ENCODE results near the gene FAM13A. TPM values are rescaled to one million over a fixed set of nuclear protein-coding genes. Genes with fewer than 3 reads are reported as not detected.

Gene FAM13A
- total and polyA plus RNA-seq, 2 experiments from 2014 or later, result 5.3 to 6.6 TPM

DNA sequence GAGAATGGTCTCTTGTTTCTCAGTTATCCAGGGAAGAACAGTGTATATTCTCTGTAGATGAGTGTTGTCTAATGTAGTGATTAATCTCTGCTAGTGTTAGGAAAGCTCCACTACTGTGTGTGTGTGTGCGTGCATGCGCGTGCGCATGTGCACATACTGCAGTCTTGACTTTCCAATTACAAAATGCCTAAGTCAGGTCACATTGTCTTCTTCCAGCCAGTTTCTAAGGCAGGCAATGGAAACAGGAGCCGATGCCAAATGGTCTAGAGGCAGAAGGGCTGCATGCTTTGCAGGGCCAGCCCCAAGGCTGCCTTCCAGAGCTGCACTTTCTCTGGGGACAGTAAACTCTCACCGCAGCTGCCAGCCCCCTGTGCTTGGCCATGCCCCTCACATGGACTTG lies 328.8 kb downstream of the FAM13A start:
- no peak overlapping the region for H3K4me3 ChIP-seq
- H3K79me2 ChIP-seq (ENCODE audit: insufficient read depth), result no peaks in the 10 kb centered on the region
- in situ Hi-C loops (cut with MboI), result no loop called here
- no peak overlapping the region for H2AFZ ChIP-seq
- DNase-seq, result no peak
- H3K9me3 ChIP-seq (ENCODE audit: low read depth), result no peaks in the 10 kb centered on the region
- TF ChIP-seq EZH2phosphoT487 (IDR thresholded peaks at IDR 0.05; ENCODE audit: insufficient read depth, low read depth) (no peak), EZH2 (IDR thresholded peaks at IDR 0.05; ENCODE audit: insufficient read depth, poor library complexity, severe bottlenecking) (no peak)
- peaks cover 24% of the 10 kb centered on the region; the same call in 1 of the 2 replicates for H3K36me3 ChIP-seq (ENCODE audit: low read depth)
- 54 to 65% methylated on average over 6 of the region's 6 CpGs for WGBS, 2 experiments (ENCODE audit: low coverage in 1 of 2, low lambda C conversion rate in 2 of 2, missing lambda C conversion rate in 2 of 2)
- H3K4me2 ChIP-seq (ENCODE audit: unreplicated experiment), result no peak overlapping the region
- H3K9ac ChIP-seq, result no peak overlapping the region
- H3F3A ChIP-seq (ENCODE audit: insufficient read depth), result 0 out of 2 replicates have a peak, but pooled peaks cover 7% of the 10 kb centered on the region
- H3K9me2 ChIP-seq (ENCODE audit: insufficient read depth), result no peaks in the 10 kb centered on the region
- 0 out of 2 replicates have a peak, but pooled peaks cover 4% of the 10 kb centered on the region for H3K4me1 ChIP-seq (ENCODE audit: insufficient read depth)
- H3K27me3 ChIP-seq (replicated peaks; ENCODE audit: insufficient read depth), result no peaks in the 10 kb centered on the region
- no peak overlapping the region for H3K27ac ChIP-seq
- no peaks in the 10 kb centered on the region for H4K20me1 ChIP-seq (ENCODE audit: insufficient read depth)

- peaks cover 31% of the 10 kb centered on the region; the same call in 1 of the 2 replicates for H3K36me3 ChIP-seq (ENCODE audit: low read depth)
- peak; percentile 12 for DNase-seq
- H3K79me2 ChIP-seq (ENCODE audit: insufficient read depth), result no peaks in the 10 kb centered on the region
- H3K4me2 ChIP-seq (ENCODE audit: unreplicated experiment), result no peak overlapping the region
- no peaks in the 10 kb centered on the region for H3K27me3 ChIP-seq (replicated peaks; ENCODE audit: insufficient read depth)
- no peaks in the 10 kb centered on the region for H3K9me2 ChIP-seq (ENCODE audit: insufficient read depth)
- TF ChIP-seq EZH2phosphoT487 (IDR thresholded peaks at IDR 0.05; ENCODE audit: insufficient read depth, low read depth) (no peak), EZH2 (IDR thresholded peaks at IDR 0.05; ENCODE audit: insufficient read depth, poor library complexity, severe bottlenecking) (no peak)
- no peaks in the 10 kb centered on the region for H3K9me3 ChIP-seq (ENCODE audit: low read depth)
- peaks cover 7% of the 10 kb centered on the region; the same call in 1 of the 2 replicates for H3K4me1 ChIP-seq (ENCODE audit: insufficient read depth)
- 38 to 45% methylated on average over 2 of the region's 2 CpGs for WGBS, 2 experiments (ENCODE audit: low coverage in 1 of 2, low lambda C conversion rate in 2 of 2, missing lambda C conversion rate in 2 of 2)
- H3K4me3 ChIP-seq, result no peak overlapping the region
- no peak overlapping the region for H3K9ac ChIP-seq
- no peaks in the 10 kb centered on the region for H3F3A ChIP-seq (ENCODE audit: insufficient read depth)
- in situ Hi-C loops (cut with MboI), result no loop called here
- H2AFZ ChIP-seq, result no peak overlapping the region
- no peaks in the 10 kb centered on the region for H4K20me1 ChIP-seq (ENCODE audit: insufficient read depth)
- no peak overlapping the region for H3K27ac ChIP-seq
Measured at GRCh38 chr4:88725986-88726385, 331.0 kb downstream of the FAM13A start.

GRCh38 chr4:88725143-88725542 lies 331.8 kb downstream of the FAM13A start:
- DNase-seq, result no peak
- 94 to 98% methylated on average over 4 of the region's 4 CpGs for WGBS, 2 experiments (ENCODE audit: low coverage in 1 of 2, low lambda C conversion rate in 2 of 2, missing lambda C conversion rate in 2 of 2)

GRCh38 chr4:88724406-88724805 lies 332.6 kb downstream of the FAM13A start:
- no peak for DNase-seq
- Histone ChIP-seq H4K20me1 (ENCODE audit: insufficient read depth) (no peaks in the 10 kb centered on the region), H3K36me3 (ENCODE audit: low read depth) (peaks cover 15% of the 10 kb centered on the region; the same call in 1 of the 2 replicates), H3K4me1 (ENCODE audit: insufficient read depth) (peaks cover 13% of the 10 kb centered on the region; the same call in 1 of the 2 replicates), H3K9me3 (ENCODE audit: low read depth) (no peaks in the 10 kb centered on the region), H3K27ac (no peak overlapping the region), H3K9me2 (ENCODE audit: insufficient read depth) (no peaks in the 10 kb centered on the region), H3K4me3 (no peak overlapping the region), H3K9ac (no peak overlapping the region), H3F3A (ENCODE audit: insufficient read depth) (no peaks in the 10 kb centered on the region), H2AFZ (no peak overlapping the region), H3K4me2 (ENCODE audit: unreplicated experiment) (no peak overlapping the region), H3K27me3 (replicated peaks; ENCODE audit: insufficient read depth) (no peaks in the 10 kb centered on the region), H3K79me2 (ENCODE audit: insufficient read depth) (no peaks in the 10 kb centered on the region)
- 92 to 96% methylated on average over 2 of the region's 2 CpGs for WGBS, 2 experiments (ENCODE audit: low coverage in 1 of 2, low lambda C conversion rate in 2 of 2, missing lambda C conversion rate in 2 of 2)
- in situ Hi-C loops (cut with MboI), result no loop called here
- TF ChIP-seq EZH2 (IDR thresholded peaks at IDR 0.05; ENCODE audit: insufficient read depth, poor library complexity, severe bottlenecking) (no peak), EZH2phosphoT487 (IDR thresholded peaks at IDR 0.05; ENCODE audit: insufficient read depth, low read depth) (no peak)

More at GRCh38 chr4:88725143-88725542, 331.8 kb downstream of the FAM13A start:
- Histone ChIP-seq H3K79me2 (ENCODE audit: insufficient read depth) (no peaks in the 10 kb centered on the region), H3K27ac (no peak overlapping the region), H3K4me1 (ENCODE audit: insufficient read depth) (peaks cover 13% of the 10 kb centered on the region; the same call in 1 of the 2 replicates), H3K9me3 (ENCODE audit: low read depth) (no peaks in the 10 kb centered on the region), H3K4me3 (no peak overlapping the region), H3K4me2 (ENCODE audit: unreplicated experiment) (no peak overlapping the region), H3K9ac (no peak overlapping the region), H3K36me3 (ENCODE audit: low read depth) (peaks cover 22% of the 10 kb centered on the region; the same call in 1 of the 2 replicates), H3K27me3 (replicated peaks; ENCODE audit: insufficient read depth) (no peaks in the 10 kb centered on the region), H3F3A (ENCODE audit: insufficient read depth) (no peaks in the 10 kb centered on the region), H2AFZ (no peak overlapping the region), H3K9me2 (ENCODE audit: insufficient read depth) (no peaks in the 10 kb centered on the region), H4K20me1 (ENCODE audit: insufficient read depth) (no peaks in the 10 kb centered on the region)
- in situ Hi-C loops (cut with MboI), result no loop called here
- TF ChIP-seq EZH2phosphoT487 (IDR thresholded peaks at IDR 0.05; ENCODE audit: insufficient read depth, low read depth) (no peak), EZH2 (IDR thresholded peaks at IDR 0.05; ENCODE audit: insufficient read depth, poor library complexity, severe bottlenecking) (no peak)
